Activated CD8-positive, alpha-beta memory T cell treated with anti-CD3 and anti-CD28 coated beads, Interleukin-2, amount 50 U/mL, for 48 hours (primary cell): Measurements from ENCODE around the gene ZNF330.

ENCODE experiments used
- DNase-seq: peaks from one replicate; pipeline ENCODE4 v3.0.0-alpha.2; 2020

ZNF330 gene

GRCh38 chr4:141238186-141238585 is 17.5 kb downstream of the ZNF330 start:
- no peak for DNase-seq

- DNase-seq, result no peak
Measured at GRCh38 chr4:141240259-141240658, 19.6 kb downstream of the ZNF330 start.

DNA sequence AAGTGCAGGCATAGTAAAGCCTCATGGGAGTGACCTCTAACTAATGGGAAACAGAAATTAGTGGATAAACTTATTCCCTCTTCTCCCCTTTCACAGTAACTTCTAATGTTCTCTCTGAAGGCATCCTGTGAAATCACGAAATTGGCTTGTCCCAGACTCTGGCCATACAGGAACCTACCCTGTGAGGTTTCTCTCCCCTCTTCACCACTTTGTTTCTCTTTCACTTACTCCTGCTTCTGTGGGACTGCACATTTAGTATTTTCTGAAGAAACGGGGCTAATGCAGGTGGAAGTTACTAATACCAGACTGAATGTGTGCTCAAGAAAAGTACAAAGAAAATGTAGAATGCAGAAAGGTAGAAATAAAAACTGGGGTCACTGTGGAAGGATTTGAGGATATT is 20.0 kb downstream of the ZNF330 start:
- DNase-seq, result no peak

DNA sequence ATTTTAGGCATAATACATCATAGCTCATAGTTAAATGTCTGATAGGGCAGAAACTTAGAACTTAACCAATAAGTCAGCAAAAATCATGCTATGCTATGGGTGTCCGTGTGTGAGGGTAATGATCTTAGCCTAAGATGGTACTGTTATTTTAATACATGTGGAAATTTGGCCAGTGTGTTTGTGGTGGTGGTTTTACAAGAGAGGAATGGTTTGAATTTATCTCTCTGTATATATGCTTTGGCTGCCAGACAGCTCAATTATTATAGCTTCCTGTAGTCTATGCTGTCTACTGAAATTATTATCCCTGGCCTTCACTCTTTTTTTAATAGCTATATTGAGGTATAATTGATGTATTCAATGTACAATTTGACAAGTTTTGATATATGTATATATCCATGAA is 21.3 kb downstream of the ZNF330 start:
- no peak for DNase-seq

GRCh38 chr4:141244419-141244818 is 23.7 kb downstream of the ZNF330 start:
- no peak for DNase-seq

DNA sequence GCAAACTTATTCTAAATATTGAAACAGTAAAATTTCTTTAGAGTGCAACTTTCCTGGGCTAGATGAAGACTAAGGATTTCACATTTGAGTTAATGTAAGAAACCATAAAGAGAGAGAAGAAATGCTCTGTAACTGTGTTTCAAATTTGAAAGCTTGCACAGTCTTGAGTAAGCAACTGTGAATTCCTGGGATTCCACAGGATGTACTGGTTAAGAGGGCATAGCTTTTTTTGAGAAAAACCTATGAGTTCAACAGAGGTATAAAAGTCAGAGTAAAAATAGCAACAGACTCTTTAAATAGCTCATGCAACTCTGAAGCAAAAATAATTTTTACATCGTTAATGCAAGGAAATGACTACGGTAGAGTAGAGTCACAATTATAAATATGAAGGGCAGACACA is 25.5 kb downstream of the ZNF330 start:
- DNase-seq, result no peak

DNA sequence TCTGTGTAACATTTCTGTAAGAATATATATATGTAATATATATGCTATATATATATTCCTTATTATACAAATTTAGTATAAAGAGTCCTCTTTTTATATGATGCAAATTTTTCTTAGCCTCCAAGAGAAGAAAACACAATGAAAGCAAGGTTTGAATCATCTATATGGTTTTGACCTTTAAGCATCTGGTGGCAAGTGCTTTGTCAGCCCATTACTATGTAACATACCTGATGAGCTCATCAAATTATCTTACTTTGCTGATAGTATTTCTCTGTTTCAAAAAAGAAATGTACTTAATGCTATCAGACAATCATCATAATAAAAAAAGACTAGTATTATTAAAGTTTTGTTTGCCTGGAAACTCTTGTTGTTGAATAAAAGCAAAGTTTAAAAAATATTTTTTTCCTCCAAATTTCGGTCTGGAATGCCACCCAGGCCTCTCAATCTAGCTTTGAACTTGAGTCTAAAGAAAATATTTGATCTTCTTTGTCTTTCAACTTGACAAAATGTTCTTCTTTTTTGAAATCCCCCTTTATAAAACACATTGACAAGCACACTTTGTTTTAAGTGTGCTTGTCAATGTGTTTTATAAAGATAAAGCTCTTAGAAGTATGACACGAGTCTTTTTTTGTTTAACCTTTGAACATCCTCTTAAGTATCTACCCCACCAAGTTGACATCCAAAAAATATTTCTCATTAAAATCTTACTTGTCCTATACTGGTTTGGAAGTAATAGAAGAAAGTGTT is 26.2 kb downstream of the ZNF330 start:
- no peak for DNase-seq

DNA sequence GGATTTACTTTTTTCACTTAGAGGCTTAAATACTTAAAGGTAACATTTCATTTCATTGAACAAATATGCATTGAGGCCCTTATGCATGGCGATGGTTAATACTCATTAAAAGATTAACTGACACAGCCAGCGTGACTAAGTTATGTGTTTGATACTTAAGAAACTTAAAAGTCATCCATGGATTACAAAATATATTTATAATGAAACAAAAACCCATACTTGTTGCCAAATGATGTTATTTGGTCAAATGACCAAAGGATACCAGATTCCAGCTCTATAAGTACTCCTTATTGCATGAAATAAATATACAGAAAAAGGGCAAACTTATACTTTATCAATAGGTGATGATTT is 26.7 kb downstream of the ZNF330 start:
- no peak for DNase-seq

DNA sequence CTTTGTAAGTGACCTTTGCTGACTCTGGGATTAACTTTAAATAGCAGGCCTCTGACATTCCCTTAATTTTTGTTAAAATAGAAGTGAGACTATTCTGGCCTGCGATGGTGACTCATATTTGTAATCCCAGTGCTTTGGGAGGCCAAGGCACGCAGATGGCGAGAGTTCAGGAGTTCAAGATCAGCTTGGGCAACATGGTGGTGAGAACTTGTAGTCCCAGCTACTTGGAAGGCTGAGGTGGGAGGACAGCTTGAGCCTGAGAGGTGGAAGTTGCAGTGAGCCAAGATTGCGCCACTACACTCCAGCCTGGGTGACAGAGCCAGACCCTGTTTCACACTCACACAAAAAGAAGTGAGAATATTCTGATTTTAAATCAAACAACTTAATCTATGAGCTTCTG is 27.3 kb downstream of the ZNF330 start:
- DNase-seq, result no peak

DNA sequence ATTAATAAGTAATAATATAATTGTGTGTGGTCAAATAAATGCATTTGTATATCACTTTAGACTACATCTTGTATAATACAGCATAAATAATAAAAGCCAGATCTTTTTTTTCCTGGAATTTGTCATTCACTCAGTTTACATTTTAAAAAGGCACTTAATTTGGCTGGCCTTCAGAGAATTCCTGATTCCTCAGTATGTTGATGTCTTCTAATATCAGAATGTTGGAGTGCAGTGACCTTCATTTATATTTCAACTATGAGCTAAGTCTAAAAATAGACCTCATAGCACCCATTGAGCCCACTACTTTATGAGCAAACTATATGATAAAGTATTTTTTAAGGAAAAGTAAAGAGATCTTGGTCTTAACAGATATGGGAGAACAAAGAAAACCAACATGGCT is 27.8 kb downstream of the ZNF330 start:
- no peak for DNase-seq

DNA sequence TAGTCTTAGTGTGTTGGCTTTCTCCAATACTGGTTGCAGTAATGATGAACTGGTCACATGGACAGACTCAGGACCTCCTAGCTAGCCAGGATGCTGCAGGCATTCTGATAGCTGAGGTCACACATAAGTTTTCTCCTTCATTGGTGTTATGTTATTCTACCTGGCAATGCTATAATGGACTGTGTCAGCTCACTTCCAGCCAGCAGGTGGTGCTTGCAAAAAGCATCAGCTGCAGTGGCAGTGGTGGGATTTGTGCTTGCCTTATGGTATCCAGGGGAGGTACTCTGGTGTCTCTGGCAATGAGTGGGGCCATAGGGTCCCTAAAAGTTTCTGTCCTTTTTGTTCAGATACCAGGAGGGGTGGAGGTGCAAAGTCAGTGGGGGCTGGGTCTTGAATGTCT is 33.6 kb downstream of the ZNF330 start:
- no peak for DNase-seq

DNA sequence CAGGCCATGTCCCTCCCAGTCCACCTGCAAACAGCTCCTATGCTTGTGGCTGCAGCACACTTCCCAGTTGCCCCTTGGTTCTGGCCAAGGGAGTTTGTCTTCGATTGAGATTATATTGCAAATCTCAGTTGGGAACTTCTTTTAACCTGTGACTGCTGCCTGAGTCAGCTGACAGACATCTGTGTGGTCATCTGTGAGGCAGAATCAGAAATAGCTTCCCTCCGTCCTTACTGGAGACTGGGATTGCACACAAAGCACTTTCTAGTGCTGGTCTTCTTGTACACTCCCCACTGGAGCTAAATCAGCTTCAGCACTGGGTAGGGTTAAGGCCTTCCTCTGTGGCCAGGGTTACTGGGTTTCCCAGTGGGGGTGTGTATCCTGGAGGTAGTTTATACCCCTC is 34.3 kb downstream of the ZNF330 start:
- DNase-seq, result no peak

DNA sequence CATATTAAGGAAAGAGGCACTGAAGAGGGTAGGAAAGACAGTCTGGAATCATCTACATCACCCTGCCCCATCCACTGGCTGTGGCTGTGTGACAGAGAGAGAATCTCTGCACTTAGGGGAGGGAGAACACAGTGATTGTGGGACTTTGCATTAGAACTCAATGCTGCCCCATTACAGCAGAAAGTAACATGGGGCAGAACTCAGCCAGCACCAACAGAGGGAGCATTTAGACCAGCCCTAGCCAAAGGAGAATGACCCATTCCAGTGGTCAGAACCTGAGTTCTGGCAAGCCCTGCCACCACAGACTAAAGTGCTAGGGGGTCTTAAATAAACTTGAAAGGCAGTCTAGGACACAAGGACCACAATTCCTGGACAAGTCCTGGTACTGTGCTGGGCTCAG is 37.9 kb downstream of the ZNF330 start:
- no peak for DNase-seq

DNA sequence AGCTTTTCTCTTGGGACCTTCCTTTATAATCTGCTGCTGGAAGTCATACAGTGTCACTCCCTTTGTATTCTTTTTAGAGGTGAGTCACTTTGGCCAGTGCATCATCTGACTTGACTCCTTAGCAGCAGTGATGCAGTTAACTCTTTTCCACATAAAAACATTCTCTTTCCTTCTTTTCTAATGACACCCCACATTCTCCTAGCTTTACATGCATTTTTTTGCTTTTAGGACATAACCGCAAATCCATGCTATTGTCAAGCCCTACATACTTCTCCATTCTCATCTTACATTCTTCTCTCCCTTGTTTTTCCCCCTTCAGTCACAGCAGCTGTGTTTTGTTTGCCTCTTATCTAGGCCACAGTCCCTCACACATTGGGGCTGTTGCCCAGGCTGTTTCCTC is 55.1 kb downstream of the ZNF330 start:
- no peak for DNase-seq

DNA sequence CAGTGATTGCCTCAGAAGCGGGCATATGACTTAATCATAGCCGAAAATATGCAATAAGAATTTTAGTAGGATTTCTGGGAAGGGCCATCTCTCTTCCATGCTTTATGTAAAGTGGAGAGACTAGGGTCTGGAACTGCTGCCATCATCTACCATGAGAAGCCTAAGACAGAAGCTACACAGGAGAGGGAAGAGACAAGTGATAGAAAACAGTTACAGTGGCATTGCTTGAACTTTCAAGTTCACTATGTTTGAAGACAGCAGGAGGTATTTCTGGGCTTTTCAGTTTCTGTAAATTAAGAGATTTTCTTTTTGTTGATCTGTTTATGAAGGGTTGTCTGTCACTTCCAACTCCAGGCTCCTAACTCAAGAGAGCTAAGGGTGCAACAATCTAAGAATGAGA is 62.5 kb downstream of the ZNF330 start:
- no peak for DNase-seq

DNA sequence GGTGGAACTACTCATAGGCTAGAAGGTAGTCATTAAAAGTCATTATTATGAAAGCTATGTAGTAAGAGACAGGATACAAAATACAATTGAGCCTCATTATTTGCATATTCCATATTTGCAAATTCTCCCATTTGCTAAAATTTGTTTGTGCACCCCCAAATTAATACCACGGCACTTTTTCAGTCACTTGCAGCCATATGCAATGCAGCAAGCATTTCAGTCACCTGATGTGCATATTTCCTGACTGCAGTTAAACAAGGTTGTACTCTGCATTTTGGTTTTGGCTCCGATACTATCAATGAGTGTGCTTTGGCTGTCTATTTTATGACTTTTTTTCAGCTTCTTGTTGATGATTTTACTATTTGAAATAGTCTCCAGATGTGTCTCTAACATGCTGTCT is 62.9 kb downstream of the ZNF330 start:
- DNase-seq, result no peak
